HL-60/S4 treated with retinoic acid at 250 ng/mL for 4 days and 3 days (cell line): ENCODE results near the gene GCC2.
"Not testable (repeated sequence)": the region's sequence is repeated elsewhere in the genome, so short reads cannot be mapped to it uniquely, and the experiment has no call there.

Experiments used
- in situ Hi-C: fragments of 300-500 bp; cut with MboI; formaldehyde crosslinking; loops from 2 replicates; pipeline ENCODE4 v1.7.0; 2022; ENCODE audit warnings: low sequenced_read_pairs

Gene GCC2

DNA sequence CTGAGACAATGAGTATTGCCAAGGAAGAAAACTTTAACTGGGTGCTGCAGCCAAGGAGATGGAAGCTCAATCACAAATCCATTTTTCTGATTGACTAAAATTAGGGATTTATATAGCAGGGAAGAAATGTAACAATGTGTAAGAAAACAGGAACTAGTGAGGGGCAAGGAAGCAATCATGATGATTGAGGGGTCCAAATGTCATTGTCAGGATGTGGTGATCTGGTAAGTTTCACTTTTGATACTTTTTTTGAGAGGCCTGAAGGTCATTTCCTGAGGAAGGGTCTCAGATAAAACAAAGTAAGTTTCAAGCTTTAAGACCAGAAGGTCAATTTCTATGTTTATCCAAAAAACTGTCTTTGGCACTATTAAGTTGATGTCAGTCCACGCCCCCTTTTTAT lies 12.0 kb upstream of the GCC2 start:
- in situ Hi-C loops: no loop called here

DNA sequence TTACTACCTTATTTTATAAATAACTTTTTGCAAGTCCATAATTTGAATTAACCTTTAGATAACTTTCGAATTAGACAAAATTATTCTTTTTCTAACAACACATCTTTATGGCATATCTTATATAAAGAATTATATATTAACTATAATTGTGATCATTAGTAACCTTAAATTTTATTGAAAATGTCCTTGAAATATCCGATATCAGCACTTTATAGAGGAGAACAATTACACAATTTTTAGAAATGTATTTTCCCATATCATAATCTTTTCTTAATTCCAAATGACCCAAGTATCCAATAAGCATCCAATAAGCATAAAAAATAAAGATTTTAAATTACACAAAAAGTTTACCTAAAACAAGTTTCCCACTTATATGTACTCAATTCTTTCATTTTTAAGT lies 7.3 kb upstream of the GCC2 start:
- in situ Hi-C loops: no loop called here

GRCh38 chr2:108444941-108445840 lies 3.8 kb upstream of the GCC2 start:
- in situ Hi-C loops: no loop called here

DNA sequence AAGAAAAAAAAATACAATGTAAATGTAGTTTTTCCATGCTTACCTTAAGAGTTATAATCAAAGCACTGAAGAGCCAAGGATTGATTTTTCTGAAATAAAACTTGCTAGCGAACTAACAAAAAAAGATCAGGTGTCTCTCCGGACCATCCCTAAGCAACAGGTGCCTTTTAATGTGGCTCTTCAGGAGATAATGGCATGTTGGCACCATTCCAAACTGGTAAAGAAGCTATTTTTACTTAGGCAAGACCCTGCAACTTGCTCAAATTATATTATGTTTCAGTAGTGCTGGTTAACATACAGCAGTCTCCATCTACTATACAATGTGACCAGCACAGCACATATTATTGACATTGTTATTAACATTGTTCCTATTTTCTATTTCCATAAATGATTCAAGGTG lies 2.3 kb upstream of the GCC2 start:
- in situ Hi-C loops: no loop called here

- in situ Hi-C loops: no loop called here
Measured at GRCh38 chr2:108447947-108448677, 894 bp upstream of the GCC2 start.

GRCh38 chr2:108449410-108450130 lies 564 bp downstream of the GCC2 start:
- in situ Hi-C loops: no loop called here

DNA sequence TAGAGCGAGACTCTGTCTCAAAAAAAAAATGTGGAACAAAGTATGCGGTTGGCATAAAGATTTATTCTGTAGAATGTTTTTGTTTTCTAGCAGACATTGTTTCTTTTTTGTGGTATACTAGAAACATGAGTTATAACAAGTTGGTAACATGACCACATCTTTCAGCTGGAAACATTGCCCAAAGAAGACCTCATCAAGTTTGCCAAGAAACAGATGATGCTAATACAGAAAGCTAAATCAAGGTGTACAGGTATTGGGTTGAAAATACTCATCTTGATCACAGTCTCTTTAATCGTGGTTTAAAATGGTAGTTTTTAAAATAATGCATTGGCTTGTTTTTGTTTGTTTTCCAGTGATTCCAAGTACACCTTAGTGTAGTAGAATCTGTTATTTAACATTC lies 1.9 kb downstream of the GCC2 start:
- in situ Hi-C loops: no loop called here

GRCh38 chr2:108451976-108452375 lies 3.0 kb downstream of the GCC2 start:
- in situ Hi-C loops: no loop called here

DNA sequence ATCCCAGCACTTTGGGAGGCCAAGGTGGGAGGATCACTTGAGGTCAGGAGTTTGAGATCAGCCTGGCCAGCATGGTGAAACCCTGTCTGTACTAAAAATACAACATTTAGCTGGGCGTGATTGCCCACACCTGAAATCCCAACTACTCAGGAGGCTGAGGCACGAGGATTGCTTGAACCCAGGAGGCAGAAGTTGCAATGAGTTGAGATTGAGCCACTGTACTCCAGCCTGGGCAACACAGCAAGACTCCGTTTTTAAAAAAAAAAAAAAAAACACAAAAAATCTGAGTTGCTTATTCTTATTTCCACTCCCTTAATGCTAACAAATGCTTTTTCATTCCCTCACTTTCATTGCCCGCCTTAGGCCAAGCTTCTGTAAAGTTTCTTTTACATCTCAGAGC lies 4.5 kb downstream of the GCC2 start:
- in situ Hi-C loops: not testable (repeated sequence)

DNA sequence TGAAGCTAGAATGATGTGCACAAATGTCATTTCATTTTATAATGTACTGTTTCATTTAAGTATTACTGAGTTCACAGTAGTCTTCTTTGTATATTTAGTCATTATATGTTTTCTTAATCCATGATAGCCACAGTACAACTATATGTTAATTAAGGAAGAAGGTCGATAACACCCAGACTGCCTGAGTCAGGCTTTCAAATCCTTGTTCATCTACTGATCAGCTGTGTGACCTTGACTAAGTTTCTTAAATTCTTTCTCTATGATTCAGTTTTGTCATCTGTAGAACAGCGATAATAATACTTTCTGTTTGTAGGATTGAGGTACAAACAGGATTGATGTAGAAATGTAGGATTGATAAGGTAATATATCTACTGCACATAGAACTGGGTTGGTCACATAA lies 5.4 kb downstream of the GCC2 start:
- in situ Hi-C loops: no loop called here

DNA sequence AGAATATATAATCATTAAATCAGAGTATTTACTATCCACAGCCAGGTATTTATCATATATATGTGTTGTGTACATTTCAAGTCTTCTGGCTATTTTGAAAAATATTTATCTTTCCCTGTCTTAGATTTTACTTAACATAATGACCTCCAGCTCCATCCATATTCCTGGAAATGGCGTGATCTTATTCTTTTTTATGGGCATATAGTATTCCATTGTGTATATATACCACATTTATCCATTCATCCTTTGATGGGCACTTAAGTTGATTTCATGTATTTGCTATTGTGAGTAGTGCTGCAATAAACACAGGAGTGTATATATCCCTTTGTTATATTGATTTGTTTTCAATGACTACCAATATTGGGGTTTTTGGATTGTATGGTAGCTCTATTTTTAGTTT lies 6.6 kb downstream of the GCC2 start:
- in situ Hi-C loops: no loop called here

- in situ Hi-C loops: no loop called here
Measured at GRCh38 chr2:108458082-108458481, 9.1 kb downstream of the GCC2 start.

- in situ Hi-C loops: no loop called here
Measured at GRCh38 chr2:108459441-108459840, 10.4 kb downstream of the GCC2 start.

GRCh38 chr2:108460345-108461037 lies 11.5 kb downstream of the GCC2 start:
- in situ Hi-C loops: no loop called here

- in situ Hi-C loops: no loop called here
Measured at GRCh38 chr2:108477099-108477498, 28.1 kb downstream of the GCC2 start.

DNA sequence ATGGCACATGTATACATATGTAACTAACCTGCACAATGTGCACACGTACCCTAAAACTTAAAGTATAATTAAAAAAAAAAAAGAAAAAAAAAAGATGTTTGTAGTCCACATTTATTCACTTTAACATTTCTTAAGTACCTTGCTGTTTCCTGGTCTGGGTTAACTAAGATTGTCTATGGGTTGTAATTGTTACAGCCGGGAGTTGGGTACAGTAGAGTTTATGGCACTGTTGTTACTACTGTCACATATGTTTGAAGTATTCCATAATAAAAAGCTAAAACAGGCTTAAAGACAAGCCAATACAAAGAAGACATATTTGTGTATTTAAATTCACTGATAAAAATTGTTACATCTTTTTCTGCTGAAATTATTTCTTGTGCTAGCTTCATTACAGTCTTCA lies 36.2 kb downstream of the GCC2 start:
- in situ Hi-C loops: no loop called here

- in situ Hi-C loops: no loop called here
Measured at GRCh38 chr2:108490506-108491122, 41.6 kb downstream of the GCC2 start.

GRCh38 chr2:108491848-108492247 lies 42.8 kb downstream of the GCC2 start:
- in situ Hi-C loops: no loop called here

DNA sequence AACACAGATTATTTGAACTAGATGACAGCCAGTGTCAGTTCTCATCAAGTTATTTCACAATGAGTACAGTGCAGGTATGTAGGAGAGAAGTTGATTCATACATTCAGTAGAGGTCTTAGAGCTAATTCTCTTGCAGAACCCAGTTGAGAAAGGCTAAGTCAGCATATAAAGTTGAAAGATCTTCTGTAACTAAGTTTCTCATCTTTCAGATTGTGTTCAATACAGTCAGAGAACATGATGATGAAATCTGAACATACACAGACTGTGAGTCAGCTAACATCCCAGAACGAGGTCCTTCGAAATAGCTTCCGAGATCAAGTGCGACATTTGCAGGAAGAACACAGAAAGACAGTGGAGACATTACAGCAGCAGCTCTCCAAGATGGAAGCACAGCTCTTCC lies 43.4 kb downstream of the GCC2 start:
- in situ Hi-C loops: no loop called here

DNA sequence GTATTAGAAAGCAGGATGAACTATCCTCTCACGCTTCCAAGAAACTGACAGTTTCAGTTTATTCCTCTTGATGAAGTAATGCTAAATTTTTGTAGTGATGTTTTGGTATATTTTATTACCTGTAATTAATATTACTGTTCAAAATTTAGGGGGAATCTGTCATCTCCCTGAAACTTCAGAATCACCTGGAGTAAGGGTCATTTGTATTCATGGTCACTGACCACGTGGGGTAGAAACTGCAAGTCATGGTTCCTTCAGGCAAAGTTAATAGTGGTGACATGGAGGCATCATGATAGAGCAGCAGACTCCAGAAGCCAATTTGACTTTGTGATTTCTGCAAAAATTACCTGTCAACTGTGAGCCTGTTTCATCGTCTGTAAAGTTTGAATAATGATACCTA lies 47.2 kb downstream of the GCC2 start:
- in situ Hi-C loops: not testable (repeated sequence)

DNA sequence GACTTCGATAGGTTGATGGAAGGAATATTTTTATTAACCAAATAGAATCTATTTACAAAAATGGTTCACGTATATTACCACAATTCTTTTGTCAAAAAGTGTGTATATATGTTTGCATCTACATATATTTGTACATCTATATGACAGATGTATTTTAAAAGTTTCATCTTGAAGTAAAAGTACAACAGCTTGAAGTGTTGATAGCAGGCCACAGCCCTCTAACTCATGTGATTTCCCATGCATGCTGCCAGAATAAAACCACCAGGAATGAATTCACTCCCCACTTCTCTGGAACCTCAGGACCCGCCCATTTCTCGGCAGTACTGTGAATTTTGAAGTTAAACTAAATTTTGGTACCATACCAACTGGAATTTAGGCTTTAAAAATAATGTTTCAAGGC lies 58.6 kb downstream of the GCC2 start:
- in situ Hi-C loops: not testable (repeated sequence)
